Activated naive CD4-positive, alpha-beta T cell treated with anti-CD3 and anti-CD28 coated beads for 36 hours (primary cell): ENCODE measurements around the gene HOXC5. TPM values are rescaled to one million over a fixed set of nuclear protein-coding genes. Genes with fewer than 3 reads are reported as not detected.

Source experiments
- CTCF ChIA-PET: fragments of 350-600 bp; sonication (Branson Sonifier 250); formaldehyde crosslinking; loops from one replicate; lab custom pipeline; 2021; ENCODE audit warnings: antibody characterized with exemption; lab: Charles Lee
- DNase-seq: peaks from one replicate; pipeline ENCODE4 v3.0.0-alpha.2; 2020
- H3K27ac Mint-ChIP-seq: one replicate; pipeline ENCODE4 v1.8.0; 2021; ENCODE audit warnings: mild to moderate bottlenecking, mixed read lengths
- H3K27me3 Mint-ChIP-seq: one replicate; pipeline ENCODE4 v1.8.0; 2021; ENCODE audit warnings: low read depth, mixed read lengths
- H3K36me3 Mint-ChIP-seq: one replicate; pipeline ENCODE4 v1.8.0; 2021; ENCODE audit warnings: low read depth, mixed read lengths
- H3K4me1 Mint-ChIP-seq: one replicate; pipeline ENCODE4 v1.8.0; 2021; ENCODE audit warnings: low read depth, mixed read lengths
- H3K4me3 Mint-ChIP-seq: one replicate; pipeline ENCODE4 v1.8.0; 2021; ENCODE audit warnings: mild to moderate bottlenecking, moderate library complexity, mixed read lengths
- H3K9me3 Mint-ChIP-seq: one replicate; pipeline ENCODE4 v1.8.0; 2021; ENCODE audit warnings: mixed read lengths
- intact Hi-C: fragments of 100-400 bp; cut with micrococcal nuclease; formaldehyde crosslinking; loops from one replicate; pipeline ENCODE4 v1.15.1; 2023
- total RNA-seq, 2 experiments: library from RNA; stranded (reverse); gene quantifications; one replicate each; pipeline ENCODE4 v1.2.3, GENCODE V29; 2021

Gene HOXC5
- total RNA-seq, 2 experiments from 2014 or later = not detected

DNA sequence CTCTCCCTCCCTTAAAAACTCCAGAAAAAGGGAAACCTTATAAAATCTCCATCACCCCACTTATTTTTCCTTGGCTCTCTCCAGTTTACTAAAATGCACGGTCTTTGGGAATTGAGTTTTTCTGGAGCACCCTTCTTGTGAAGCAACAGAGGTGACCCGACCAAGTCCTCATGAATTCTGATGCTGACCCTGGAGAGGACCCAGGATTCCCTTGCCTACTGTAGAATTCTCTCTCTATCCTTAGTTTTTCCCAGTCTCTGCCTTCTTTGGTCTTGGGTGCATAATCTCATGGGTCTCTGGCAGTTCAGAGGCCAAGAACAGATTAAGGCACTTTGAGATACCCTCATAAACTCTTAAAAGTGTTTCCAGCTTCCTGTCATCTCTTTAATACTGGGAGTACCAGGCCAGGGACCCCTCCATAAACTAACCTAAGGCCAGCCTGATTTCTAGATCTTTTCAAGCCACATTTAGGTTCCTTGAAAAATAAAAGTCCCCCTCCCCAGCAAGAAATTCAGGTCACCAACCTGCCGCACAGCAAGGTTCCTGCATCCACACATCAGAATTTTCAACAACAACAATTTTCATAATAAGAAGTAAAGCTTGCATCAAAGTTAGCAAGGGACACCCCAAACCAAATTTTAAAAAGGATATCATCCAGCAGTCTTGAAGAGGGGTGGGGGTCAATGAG is 15.7 kb downstream of the HOXC5 start:
- peaks cover 21% of the 10 kb centered on the region for H3K4me1 Mint-ChIP-seq
- no peak overlapping the region for H3K4me3 Mint-ChIP-seq
- H3K36me3 Mint-ChIP-seq = no peaks in the 10 kb centered on the region
- DNase-seq = no peak
- CTCF ChIA-PET = interaction anchor here (0.5 kb wide), 1 partner anchor 77 kb away, joined by 4 read pairs; no protein-coding TSS in a partner anchor
- no peaks in the 10 kb centered on the region for H3K9me3 Mint-ChIP-seq
- peaks cover 88% of the 10 kb centered on the region for H3K27me3 Mint-ChIP-seq
- H3K27ac Mint-ChIP-seq = no peak overlapping the region
- intact Hi-C loops = no loop called here

- Mint-ChIP-seq H3K4me3 (no peak overlapping the region), H3K9me3 (no peaks in the 10 kb centered on the region), H3K27ac (no peak overlapping the region), H3K36me3 (no peaks in the 10 kb centered on the region), H3K4me1 (peaks cover 25% of the 10 kb centered on the region), H3K27me3 (peaks cover 88% of the 10 kb centered on the region)
- DNase-seq = no peak
- intact Hi-C loops = no loop called here
- CTCF ChIA-PET = no interaction called here
These were observed 16.3 kb downstream of the HOXC5 start for GRCh38 chr12:54049108-54049507.

DNA sequence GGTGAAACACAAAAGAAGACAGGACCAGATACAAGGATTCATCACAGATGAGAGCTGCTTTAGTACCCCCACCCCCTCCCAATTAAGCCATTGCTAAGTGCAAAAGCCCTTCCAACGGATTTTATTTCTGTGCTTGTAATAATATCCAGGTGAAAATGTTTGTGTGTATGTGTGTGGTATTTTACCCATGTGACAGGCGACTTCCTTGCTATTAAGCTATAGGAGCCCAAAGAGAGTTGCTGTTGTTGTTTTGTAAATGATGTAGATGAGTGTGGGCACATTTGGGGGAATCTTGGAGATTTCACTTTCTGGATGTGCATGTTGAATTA is 17.6 kb downstream of the HOXC5 start:
- DNase-seq = no peak
- Mint-ChIP-seq H3K4me1 (peaks cover 27% of the 10 kb centered on the region), H3K27ac (no peak overlapping the region), H3K9me3 (no peaks in the 10 kb centered on the region), H3K27me3 (peaks cover 83% of the 10 kb centered on the region), H3K36me3 (no peaks in the 10 kb centered on the region), H3K4me3 (no peak overlapping the region)
- CTCF ChIA-PET = interaction anchor here (0.6 to 1.2 kb wide), 4 partner anchors 18 to 141 kb away, joined by 3 to 5 read pairs (median 4); partner anchors contain the start of gene HOXC8
- intact Hi-C loops = loop anchor here (5.0 kb wide), 2 partner anchors 78 to 98 kb away; partner anchors contain the start of genes HOTAIR, HOXC11 and HOXC12

GRCh38 chr12:54051026-54051842 is 18.4 kb downstream of the HOXC5 start:
- no peak overlapping the region for H3K27ac Mint-ChIP-seq
- no peaks in the 10 kb centered on the region for H3K9me3 Mint-ChIP-seq
- CTCF ChIA-PET = interaction anchor here (0.6 to 1.2 kb wide), 4 partner anchors 19 to 141 kb away, joined by 3 to 5 read pairs (median 4); partner anchors contain the start of gene HOXC8
- no peaks in the 10 kb centered on the region for H3K36me3 Mint-ChIP-seq
- H3K27me3 Mint-ChIP-seq = peaks cover 75% of the 10 kb centered on the region
- intact Hi-C loops = loop anchor here (5.0 kb wide), 2 partner anchors 79 to 99 kb away; partner anchors contain the start of genes HOTAIR, HOXC11 and HOXC12
- H3K4me3 Mint-ChIP-seq = no peak overlapping the region
- no peak for DNase-seq
- peaks cover 27% of the 10 kb centered on the region for H3K4me1 Mint-ChIP-seq

- H3K9me3 Mint-ChIP-seq = no peaks in the 10 kb centered on the region
- intact Hi-C loops = loop anchor here (5.0 kb wide), 2 partner anchors 80 to 100 kb away; partner anchors contain the start of genes HOTAIR, HOXC11 and HOXC12
- no peak for DNase-seq
- CTCF ChIA-PET = interaction anchor here (0.6 to 2.0 kb wide), 3 partner anchors 19 to 213 kb away, joined by 3 to 11 read pairs (median 6); partner anchors contain the start of gene HOXC5
- peaks cover 26% of the 10 kb centered on the region for H3K4me1 Mint-ChIP-seq
- H3K4me3 Mint-ChIP-seq = no peak overlapping the region
- peaks cover 70% of the 10 kb centered on the region for H3K27me3 Mint-ChIP-seq
- H3K27ac Mint-ChIP-seq = no peak overlapping the region
- no peaks in the 10 kb centered on the region for H3K36me3 Mint-ChIP-seq
These were observed 19.1 kb downstream of the HOXC5 start for GRCh38 chr12:54051874-54052437.

DNA sequence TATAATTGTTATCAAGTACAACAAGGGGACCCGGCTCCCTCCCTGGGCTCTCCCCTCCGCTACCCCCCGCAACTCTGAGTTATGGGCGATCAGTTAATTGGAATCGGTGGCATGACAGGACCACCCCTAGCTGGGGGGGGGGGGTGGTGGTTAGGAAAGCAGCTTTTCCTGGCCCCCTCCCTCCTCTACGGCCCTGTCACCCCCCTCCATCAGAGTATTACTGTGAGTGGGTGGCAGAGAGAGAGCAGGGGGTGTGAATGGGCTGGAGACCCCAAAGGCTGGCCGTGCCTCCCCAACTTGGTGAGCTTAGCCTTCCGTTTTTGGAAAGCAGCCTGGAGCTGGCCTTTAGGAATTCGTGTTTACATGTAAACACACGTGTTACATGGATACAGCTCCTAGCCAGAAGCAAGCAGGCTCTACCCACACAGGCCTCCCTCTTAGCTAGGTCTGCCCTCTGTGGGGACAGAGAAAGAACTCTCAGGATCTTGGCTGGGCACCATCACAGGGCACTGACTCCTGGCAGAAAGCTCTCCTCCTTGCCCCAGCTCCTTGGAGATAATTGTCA is 19.7 kb downstream of the HOXC5 start:
- Mint-ChIP-seq H3K36me3 (no peaks in the 10 kb centered on the region), H3K27me3 (peaks cover 73% of the 10 kb centered on the region), H3K27ac (no peak overlapping the region), H3K9me3 (no peaks in the 10 kb centered on the region), H3K4me3 (peak overlapping the region; percentile 38), H3K4me1 (peaks cover 25% of the 10 kb centered on the region)
- intact Hi-C loops = loop anchor here (5.0 kb wide), 2 partner anchors 80 to 100 kb away; partner anchors contain the start of genes HOTAIR, HOXC11 and HOXC12
- DNase-seq = no peak
- CTCF ChIA-PET = interaction anchor here (0.6 to 2.0 kb wide), 5 partner anchors 20 to 212 kb away, joined by 3 to 11 read pairs (median 5); partner anchors contain the start of gene HOXC5

GRCh38 chr12:54053003-54053750 is 20.3 kb downstream of the HOXC5 start:
- H3K27ac Mint-ChIP-seq = no peak overlapping the region
- no peak for DNase-seq

GRCh38 chr12:54053751-54054741 is 21.2 kb downstream of the HOXC5 start, which contains the start of gene HOXC4:
TSS of gene HOXC4 (plus strand) at chr12:54053835. CDS start at chr12:54053923, 88 bp downstream.
- peaks cover 21% of the 10 kb centered on the region for H3K4me1 Mint-ChIP-seq
- H3K27ac Mint-ChIP-seq = no peak within 1 kb of the TSS
- intact Hi-C loops = loop anchor here (1.0 to 5.0 kb wide), 3 partner anchors 8 to 102 kb away; partner anchors contain the start of genes HOTAIR, HOXC11 and HOXC12
- peak within 1 kb of the TSS; percentile 38 for H3K4me3 Mint-ChIP-seq
- no peaks in the 10 kb centered on the region for H3K36me3 Mint-ChIP-seq
- no peaks in the 10 kb centered on the region for H3K9me3 Mint-ChIP-seq
- H3K27me3 Mint-ChIP-seq = peaks cover 67% of the 10 kb centered on the region
- CTCF ChIA-PET = interaction anchor here (0.6 to 2.0 kb wide), 4 partner anchors 21 to 154 kb away, joined by 3 to 11 read pairs (median 4); partner anchors contain the start of gene HOXC5
- DNase-seq = no peak

More at GRCh38 chr12:54053003-54053750, 20.3 kb downstream of the HOXC5 start:
- peaks cover 21% of the 10 kb centered on the region for H3K4me1 Mint-ChIP-seq
- H3K36me3 Mint-ChIP-seq = no peaks in the 10 kb centered on the region
- intact Hi-C loops = loop anchor here (5.0 kb wide), 2 partner anchors 81 to 101 kb away; partner anchors contain the start of genes HOTAIR, HOXC11 and HOXC12
- H3K4me3 Mint-ChIP-seq = peak overlapping the region; percentile 38
- CTCF ChIA-PET = interaction anchor here (0.6 to 2.0 kb wide), 4 partner anchors 20 to 155 kb away, joined by 3 to 11 read pairs (median 4); partner anchors contain the start of gene HOXC5
- peaks cover 67% of the 10 kb centered on the region for H3K27me3 Mint-ChIP-seq
- no peaks in the 10 kb centered on the region for H3K9me3 Mint-ChIP-seq

- H3K27ac Mint-ChIP-seq = no peak overlapping the region
- H3K4me3 Mint-ChIP-seq = no peak overlapping the region
- intact Hi-C loops = loop anchor here (1.0 to 5.0 kb wide), 3 partner anchors 8 to 102 kb away; partner anchors contain the start of genes HOTAIR, HOXC11 and HOXC12
- H3K9me3 Mint-ChIP-seq = no peaks in the 10 kb centered on the region
- CTCF ChIA-PET = no interaction called here
- H3K36me3 Mint-ChIP-seq = no peaks in the 10 kb centered on the region
- peaks cover 21% of the 10 kb centered on the region for H3K4me1 Mint-ChIP-seq
- no peak for DNase-seq
- H3K27me3 Mint-ChIP-seq = peaks cover 69% of the 10 kb centered on the region
These were observed 21.9 kb downstream of the HOXC5 start for GRCh38 chr12:54054742-54055194.

DNA sequence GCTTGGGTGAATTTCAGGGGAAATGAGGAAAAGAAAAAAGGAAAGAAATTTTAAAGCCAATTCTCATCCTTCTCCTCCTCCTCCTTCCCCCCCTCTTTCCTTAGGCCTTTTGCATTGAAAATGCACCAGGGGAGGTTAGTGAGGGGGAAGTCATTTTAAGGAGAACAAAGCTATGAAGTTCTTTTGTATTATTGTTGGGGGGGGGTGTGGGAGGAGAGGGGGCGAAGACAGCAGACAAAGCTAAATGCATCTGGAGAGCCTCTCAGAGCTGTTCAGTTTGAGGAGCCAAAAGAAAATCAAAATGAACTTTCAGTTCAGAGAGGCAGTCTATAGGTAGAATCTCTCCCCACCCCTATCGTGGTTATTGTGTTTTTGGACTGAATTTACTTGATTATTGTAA is 22.7 kb downstream of the HOXC5 start:
- CTCF ChIA-PET = interaction anchor here (1.0 to 1.3 kb wide), 3 partner anchors 23 to 158 kb away, joined by 4 to 5 read pairs (median 5); no protein-coding TSS in a partner anchor
- Mint-ChIP-seq H3K9me3 (no peaks in the 10 kb centered on the region), H3K4me3 (no peak overlapping the region), H3K27ac (no peak overlapping the region), H3K27me3 (peaks cover 67% of the 10 kb centered on the region), H3K4me1 (peaks cover 21% of the 10 kb centered on the region), H3K36me3 (no peaks in the 10 kb centered on the region)
- no peak for DNase-seq
- intact Hi-C loops = no loop called here
